HK-2 (cell line): ENCODE measurements around the gene MINDY4.

Experiments used
- DNase-seq: peaks from one replicate; pipeline ENCODE4 v3.0.0-alpha.2; 2018; ENCODE audit not compliant: unreplicated experiment

The MINDY4 gene

DNA sequence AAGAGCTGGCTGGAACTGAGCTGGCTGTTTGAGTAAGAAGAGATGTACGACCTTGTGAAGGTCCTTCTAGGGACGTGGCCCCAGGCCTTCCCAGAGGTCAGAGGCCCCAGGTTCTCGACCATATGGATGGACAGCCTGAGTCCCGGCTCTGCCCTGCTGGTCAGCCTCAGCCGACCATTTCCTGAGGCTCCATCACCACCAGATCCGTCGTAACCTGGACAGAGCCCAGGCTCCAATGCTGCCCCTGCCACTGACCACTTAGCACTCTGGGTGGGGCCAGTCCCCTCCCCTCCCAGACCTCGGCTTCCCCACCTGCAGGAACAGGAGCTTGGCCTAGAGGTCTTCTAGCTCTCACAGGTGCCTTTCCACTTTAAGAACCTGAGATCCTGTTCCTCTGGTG lies 29.9 kb upstream of the MINDY4 start:
- DNase-seq = no peak

DNA sequence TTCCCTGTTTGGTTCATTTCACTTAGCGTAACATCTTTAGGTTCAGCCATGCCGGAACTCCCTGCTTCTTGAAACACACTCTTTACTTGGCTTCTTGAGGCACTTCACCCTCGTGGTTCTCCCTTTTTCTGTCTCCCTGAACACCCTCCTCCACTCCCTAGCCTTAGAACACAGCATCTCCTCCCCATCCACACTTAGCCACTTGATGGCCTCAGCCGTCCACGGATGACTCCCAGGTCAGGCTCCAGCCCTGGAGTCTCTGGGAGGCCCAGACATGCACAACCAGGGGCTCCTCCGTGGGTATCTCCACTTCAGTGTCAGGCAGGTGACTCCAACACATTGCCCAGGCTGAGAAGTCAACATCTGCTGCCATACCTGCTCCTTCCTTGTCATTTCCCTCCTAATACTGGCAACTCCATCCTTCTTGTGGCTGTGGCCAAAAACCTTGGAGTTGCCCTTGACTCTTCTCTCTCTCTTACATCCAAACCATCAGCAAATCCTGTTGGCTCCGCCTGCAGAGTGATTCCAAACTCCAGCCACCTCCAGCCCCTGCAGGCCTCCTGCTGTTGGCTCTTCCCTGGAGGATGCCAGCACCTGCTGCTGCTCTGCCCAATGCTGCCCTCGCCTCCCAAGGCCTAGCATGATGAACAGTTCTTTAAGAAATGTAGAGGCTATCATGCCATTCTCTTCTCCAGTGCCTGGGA lies 27.7 kb upstream of the MINDY4 start:
- no peak for DNase-seq

DNA sequence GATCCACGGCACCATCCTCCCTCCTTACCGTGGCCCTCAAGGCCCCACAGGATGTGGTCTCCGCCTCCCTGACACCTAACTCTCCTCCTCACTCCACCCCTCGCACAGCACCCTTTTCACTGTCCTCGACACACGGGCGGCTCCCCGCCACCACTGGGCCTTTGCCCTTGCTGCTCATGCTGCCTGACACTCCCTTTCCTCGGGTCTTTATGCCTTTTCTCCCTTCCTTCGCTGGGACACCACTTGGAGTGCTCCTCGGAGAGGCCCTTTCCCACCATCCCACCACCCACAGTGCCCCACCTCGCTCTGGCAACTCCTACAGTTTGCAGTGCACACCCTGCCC lies 27.2 kb upstream of the MINDY4 start:
- no peak for DNase-seq

DNA sequence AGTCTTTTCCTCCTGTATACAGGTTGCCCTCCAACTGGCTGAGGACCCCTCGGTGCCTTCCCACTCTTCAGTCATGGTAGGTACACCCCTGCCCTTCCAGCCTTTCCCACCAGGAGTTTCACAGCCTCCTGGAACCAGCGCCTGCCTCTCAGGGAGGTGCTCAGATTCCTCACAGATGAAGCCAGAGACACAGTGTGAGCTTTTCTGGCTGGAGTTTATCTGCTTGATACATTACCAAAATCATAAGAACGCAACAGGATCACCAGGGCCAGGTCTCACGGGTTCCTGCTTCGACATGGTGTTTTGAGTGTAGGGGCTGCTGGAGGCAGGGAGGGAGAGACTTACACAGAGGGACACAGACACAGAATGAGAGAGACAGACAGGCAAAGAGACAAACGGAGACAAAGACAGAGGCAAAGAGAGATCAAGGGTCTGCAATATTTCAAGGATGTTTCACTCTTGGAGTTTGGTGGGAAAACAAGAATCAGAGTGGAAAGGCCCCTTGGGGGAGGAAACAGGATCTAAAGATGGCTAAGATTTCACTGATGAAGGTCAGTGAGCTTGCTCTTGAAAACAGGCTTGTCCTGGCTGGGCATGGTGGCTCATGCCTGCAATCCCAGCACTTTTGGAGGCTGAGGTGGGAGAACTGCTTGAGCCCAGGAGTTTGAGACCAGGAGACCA lies 25.8 kb upstream of the MINDY4 start:
- no peak for DNase-seq

DNA sequence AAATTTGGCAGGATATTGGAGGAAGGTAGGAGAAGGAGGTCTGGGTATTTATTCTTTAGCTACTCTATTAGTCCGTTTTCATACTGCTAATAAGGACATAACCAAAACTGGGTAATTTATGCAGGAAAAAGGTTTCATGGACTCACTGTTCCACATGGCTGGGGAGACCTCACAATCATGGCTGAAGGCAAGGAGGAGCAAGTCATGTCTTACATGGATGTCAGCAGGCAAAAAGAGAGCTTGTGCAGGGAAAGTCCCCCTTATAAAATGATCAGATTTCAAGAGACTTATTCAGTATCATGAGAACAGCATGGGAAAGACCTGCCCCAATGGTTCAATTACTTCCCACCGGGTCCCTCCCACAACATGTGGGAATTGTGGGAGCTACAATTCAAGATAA lies 21.2 kb upstream of the MINDY4 start:
- no peak for DNase-seq

DNA sequence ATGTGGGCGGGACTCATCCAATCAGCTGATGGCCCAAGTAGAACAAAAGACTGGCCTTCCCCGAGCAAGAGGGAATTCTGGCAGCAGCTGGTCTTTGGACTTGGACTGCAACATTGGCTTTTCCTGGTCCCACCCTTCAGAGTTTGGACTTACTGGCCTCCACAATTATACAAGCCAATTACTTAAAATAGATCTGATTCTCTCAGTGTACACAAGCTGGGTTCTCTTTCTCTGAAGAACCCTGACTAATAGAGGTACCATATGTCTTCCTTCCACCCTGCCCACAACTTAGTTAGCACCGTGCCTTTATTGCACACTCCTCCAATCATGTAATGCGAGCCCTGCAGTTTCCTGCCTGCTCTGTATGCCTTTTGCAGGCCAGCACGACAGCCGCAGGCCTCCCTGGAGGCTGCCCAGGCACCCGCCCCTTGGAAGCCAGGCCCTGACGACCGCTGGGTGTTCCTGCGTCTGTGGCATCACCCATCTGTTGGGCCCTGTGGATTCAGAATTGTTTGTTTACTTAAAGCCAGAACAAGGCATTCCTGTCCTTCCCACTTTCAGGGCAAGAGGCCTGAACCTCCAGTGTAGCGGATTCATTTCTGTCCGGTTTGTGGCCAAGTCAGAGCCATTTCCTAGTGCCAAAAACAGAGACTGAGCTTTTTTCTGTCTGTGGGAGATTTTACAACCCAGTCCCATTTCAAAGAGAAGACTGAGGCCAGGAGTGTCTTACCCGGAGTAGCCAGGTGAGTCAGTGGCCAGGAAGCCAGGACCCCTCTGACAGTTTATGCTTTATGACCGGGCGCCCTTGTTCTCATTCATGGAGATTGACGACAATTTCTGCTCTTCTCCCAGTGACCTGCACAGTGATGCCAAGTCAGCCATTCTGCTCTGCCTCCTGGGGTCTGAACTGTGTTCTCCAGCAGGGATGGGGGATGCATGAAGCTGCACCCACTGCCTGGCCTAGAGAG lies 20.2 kb upstream of the MINDY4 start:
- no peak for DNase-seq

DNA sequence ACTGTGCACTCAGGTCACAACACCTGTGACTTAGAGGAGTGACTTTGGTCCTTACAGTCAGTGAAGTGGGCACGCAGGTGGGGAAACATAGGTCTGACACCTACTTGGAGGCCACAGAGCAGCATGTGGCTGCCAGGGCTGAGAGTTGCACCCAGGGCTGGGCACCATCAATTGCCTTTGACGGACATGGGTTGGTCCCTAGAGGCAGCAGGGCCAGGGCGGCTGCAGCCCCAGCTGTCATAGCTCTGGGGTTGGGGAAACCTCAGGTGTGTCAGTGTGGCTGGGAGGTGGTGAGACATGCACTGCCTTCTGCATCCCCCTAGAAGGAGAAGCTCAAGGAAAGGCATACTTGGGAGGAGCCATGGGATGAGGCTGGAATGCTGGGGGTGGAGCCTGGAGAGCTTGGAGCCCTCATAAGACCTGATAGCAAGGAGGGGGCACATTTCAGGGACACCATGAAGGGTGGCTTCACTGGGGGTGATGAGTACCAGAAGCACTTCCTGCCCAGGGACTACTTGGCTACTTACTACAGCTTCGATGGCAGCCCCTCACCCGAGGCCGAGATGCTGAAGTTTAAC lies 19.4 kb upstream of the MINDY4 start, which contains the start of gene INMT:
Gene INMT (plus strand): TSS at position 440 of the 578 bp plus-strand sequence. CDS start 16 bp downstream, at position 456.
- no peak for DNase-seq

DNA sequence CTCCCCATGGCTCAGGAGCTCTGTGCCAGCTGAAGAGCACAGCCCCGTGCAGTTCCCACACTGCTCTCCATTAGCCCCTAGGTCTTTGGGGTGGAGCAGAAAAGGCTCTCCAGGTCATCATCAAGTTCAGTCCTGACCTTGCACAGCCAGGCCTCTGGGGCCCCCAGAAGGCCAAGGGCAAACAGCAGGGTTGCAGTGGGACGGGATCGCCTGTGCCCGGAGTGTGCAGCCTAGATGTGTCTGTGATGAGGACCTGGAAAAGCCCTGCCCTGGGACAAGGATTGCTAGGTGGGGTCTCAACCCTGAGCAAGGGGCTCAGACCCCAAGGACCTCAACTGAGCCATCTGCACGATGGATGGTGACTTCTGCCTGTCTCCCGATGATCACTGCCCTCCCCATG lies 18.7 kb upstream of the MINDY4 start:
- DNase-seq = no peak

DNA sequence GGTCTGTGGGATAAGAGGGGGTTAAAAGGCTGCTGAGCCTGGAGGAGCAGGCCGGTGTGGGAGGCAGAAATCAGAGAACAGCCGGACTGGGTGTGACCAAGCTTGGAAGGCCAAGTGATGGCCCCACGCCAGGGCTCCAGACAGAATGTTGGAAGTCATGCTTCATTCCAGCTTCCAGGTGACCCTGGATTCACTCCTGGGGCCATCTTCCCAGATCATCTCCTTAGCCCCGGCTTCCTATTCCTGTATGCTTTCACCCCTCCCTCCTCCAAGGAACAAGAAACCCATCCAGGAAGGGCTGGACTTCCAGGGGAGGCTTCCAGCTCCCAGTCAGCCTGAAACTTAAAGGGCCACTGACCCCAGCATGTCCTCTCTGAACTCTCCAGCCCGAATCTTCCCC lies 18.2 kb upstream of the MINDY4 start:
- no peak for DNase-seq

DNA sequence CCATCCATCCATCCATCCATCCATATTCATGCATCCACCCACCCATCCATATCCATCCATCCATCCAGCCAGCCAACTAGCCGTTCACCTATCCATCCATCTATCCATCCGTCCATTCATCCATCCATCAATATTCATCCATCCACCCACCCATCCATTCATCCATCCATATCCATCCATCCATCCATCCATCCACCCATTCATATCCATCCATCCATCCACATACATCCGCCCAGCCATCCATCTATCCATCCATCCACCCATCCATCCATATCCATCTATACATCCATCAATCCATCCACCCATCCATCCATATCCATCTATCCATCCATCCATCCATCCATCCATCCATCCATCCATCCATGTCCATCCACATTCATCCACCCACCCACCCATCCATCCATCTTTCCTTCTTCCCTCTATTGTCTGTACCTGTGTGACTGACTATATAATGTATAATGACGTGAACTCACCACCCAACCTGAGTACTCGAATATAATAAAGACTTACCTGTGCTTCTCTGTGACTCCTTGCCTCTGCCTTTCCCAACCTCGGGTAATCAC lies 16.8 kb upstream of the MINDY4 start:
- DNase-seq = no peak

DNA sequence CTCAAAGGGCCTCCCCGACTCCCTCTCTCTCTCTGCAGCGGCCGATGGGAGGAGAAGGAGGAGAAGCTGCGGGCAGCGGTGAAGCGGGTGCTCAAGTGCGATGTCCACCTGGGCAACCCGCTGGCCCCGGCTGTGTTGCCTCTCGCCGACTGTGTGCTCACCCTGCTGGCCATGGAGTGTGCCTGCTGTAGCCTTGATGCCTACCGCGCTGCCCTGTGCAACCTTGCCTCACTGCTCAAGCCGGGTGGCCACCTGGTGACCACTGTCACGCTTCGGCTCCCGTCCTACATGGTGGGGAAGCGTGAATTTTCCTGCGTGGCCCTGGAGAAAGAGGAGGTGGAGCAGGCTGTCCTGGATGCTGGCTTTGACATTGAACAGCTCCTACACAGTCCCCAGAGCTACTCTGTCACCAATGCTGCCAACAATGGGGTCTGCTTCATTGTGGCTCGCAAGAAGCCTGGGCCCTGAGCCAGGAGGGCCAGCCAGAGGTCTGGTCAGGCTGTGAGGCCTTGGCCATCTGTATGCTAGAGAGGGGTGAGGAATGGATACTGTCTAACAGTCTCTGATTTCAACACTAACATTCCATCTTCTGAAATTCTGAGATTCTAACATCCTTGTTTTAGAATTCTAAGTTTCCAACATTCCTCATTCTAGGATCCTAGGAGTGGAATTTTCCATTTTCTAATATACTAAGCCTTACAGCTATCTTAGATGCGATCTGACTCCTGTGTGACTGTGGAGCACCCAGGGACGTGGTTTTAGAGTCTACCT lies 15.6 kb upstream of the MINDY4 start:
- no peak for DNase-seq

DNA sequence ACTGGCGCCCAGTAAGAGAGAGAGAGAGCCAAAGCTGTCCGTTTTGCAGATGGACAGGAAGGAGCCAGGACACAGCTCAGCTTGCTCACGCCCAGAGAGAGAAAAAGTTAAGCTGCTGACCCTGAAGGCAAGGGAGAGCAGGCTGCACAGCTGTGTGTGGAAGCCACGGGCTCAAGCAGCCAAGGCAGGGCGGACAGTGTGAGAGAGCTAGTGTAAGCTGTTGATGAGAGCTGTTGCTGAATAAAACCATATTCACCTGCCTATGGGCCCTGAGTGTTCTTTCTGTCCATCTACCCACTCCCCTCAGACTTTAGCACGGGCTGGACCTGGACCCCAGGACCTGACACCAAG lies 13.9 kb upstream of the MINDY4 start:
- DNase-seq = no peak

DNA sequence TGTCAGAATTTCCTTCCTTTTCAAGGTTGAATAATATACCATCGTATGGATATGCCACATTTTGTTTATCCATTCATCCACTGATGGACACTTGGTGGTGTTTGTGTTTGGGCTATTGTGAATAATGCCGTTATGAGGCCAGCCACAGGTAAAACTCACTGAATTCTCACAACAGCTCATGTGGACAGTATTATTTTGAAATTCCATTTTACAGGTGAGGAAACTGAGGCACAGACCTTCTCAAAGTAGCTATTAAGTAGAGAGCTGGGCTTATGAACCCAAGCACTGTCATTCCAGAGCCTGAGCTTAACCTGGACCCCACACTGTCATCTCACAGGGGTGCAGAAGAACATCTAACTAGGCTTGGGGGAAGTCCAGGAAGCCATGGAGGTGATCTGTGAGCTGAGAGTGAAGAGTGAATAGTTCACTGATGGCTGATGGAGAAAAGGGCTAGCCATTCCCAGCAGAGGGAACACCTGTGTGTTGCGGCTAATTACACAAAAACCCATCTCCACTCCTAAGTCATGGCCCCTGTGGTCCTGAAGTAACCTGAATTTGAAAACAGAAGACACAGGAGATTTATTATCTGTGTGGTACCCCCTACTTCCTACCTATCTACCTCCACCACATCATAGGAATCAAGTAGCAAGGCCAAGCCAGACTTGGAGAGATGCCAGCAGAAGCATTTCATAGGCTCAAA lies 10.6 kb upstream of the MINDY4 start:
- DNase-seq = no peak

DNA sequence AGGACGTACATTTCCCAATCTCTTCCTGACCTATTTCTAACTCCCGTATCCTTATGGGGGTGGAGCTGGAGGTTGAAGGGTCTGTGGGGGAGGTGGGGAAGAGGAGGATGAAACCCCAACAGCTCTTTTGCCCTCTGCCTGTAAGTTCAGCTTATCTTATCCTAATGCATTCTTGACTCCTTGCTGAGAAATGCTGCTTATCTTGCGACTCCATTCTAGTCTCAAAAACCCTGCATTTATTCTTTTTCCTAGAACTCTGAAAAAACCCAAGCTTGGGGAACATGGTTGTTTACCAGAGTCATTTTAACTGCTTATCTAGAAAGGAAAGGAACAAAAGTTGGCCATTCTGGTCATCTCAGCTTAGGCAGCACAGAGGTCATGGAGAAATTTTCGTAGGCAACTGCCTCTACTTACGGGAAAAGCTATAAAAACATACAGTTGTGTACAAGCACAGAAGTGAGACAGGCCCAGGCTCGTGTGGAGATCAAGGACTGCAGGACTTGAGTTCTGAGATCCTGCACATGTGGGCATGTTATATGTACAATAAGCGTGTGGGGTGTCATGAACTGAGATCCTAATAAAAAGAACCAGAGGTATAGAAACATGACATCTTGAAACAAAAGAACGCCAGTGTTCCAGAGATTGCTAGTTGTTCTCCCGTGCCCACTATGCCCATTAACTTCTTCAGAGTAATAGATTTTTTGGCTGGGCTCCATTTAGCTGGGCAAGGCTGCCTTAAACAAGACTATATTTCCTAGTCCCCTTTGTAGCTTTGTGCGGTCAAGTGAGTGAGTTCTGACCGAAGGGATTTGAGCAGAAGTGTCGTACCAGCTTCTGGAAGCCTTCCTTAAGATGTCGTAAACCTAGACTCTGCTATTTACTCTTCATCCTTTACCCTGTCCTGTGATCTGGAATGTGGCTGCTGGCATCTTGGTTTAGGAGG lies 9.7 kb upstream of the MINDY4 start:
- no peak for DNase-seq

DNA sequence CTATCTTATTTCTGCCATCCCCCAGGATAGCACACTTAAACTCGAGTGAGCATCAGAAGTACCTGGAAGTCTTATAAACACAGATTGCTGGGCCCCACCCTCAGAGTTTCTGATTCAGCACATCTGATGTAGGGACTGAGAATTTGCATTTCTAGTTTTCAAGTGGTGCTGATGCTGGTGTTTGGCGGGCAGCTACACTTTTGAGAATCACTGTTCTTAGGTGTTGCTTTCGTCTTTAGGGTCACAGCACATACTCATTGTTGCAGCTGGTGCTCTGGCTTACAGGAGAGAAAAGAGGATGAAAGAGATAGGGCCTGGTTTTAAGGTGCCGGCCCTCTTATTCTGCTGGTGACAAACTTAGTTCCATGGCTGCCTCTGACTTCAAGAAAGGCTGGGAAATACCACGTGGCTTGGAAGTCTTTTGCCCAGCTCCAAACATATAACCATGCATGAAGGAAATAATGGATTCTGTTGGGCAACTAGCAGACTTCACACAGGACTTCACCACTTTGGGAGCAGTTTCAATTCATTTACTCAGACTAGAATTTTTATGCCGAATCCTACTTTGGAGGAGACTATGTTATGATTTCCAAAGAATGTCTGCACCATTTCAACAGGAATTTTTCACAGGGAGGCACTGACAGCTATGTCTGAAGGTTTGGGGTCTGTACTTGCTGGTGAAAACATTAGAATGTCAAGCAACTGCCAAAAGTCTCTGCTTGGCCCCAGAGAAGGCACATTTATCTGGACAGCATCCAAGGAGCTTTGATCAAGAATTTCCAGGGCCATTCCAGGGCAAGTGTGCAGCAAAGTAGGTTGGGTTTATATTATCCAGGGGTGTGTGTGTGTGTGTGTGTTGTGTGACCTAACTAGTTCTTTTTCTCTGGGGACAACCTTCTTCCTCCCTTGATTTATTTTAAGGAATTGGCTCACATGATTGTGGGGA lies 6.9 kb upstream of the MINDY4 start:
- no peak for DNase-seq

DNA sequence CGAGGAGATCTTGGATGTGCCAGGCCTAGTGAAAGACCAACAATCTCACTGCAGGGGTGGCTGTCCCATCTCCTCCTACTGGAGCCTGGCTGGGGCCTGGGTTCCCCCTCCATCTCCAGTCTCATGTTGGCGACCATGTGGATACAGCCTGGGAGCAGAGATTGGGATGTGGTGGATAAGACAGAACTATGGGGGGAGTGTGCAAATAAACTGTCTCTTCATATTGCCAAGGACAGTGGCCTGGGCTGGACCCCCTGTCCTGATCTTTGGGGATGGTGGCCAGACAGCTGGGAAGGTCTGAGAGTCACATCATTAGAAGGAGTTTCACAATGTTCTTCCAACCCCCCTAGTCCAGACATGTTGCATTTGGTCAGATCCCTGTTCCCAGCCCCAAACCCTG lies 5.8 kb upstream of the MINDY4 start:
- DNase-seq = no peak

DNA sequence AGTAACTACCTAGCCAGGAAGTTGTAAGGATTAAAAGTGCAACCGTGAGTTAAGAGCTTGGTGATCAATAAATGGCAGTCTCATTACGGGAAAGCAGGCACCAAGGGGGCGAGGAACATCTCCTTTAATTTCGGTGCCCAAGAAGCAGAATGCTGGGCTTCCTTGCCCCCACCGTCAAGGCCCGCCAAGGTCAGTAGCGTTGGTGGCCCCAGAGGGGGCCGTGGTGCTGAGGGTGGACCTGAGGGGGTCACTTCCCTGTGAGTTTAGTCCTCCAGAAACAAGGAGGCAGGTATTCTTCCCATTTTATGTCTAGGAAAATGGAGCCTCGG lies 408 bp upstream of the MINDY4 start:
- no peak for DNase-seq

DNA sequence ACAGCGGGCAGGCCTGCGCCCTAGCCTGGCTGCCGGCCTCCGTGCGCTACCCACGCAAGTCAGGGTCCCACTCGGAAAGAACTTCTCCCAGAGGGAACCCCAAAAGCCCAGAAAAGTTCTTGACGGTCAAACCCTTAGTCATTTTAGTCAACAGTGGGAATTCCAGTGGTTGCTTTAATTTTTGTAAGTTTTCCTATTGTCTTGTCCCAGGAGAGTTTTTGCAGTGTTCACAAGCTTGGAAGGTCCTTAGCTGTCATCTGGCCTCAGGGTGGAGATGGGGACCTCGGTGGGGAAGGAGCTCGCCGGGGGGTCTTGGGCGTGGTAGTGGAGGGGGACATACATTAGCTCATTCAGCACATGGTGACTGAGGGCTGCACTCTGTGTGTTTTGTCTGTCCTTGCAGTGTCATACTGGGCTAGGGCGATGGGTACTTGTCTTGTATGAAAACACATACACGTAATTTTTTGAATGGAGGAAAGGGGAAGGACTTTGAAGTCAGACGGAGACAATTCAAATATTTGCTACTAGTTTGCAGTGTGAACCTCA lies 736 bp downstream of the MINDY4 start:
- no peak for DNase-seq
